HG03039 (cell line): Measurements from ENCODE around the gene NR1D1.

Experiments
- ATAC-seq: cut with Tn5 transposase; IDR thresholded peaks from one replicate; pipeline ENCODE4 v1.9.1; 2021; ENCODE audit warnings: mild to moderate bottlenecking, moderate library complexity; ENCODE audit not compliant: unreplicated experiment

NR1D1 gene

GRCh38 chr17:40076591-40076990, 23.8 kb downstream of the NR1D1 start:
- no peak for ATAC-seq

GRCh38 chr17:40075942-40076498, 24.4 kb downstream of the NR1D1 start:
- no peak for ATAC-seq

GRCh38 chr17:40075201-40075941, 25.0 kb downstream of the NR1D1 start:
- no peak for ATAC-seq

- no peak for ATAC-seq
Observed at GRCh38 chr17:40074871-40075200, 25.6 kb downstream of the NR1D1 start.

- ATAC-seq, result no peak
Observed at GRCh38 chr17:40074175-40074512, 26.2 kb downstream of the NR1D1 start.

GRCh38 chr17:40073454-40074174, 26.8 kb downstream of the NR1D1 start:
- ATAC-seq, result no peak

- no peak for ATAC-seq
Observed at GRCh38 chr17:40072735-40073346, 27.5 kb downstream of the NR1D1 start.

- no peak for ATAC-seq
Observed at GRCh38 chr17:40072040-40072734, 28.2 kb downstream of the NR1D1 start.

- ATAC-seq, result no peak
Observed at GRCh38 chr17:40071313-40072039, 28.9 kb downstream of the NR1D1 start.

GRCh38 chr17:40070709-40071312, 29.6 kb downstream of the NR1D1 start:
- no peak for ATAC-seq

GRCh38 chr17:40069751-40070708, 30.4 kb downstream of the NR1D1 start:
- ATAC-seq, result no peak

- ATAC-seq, result no peak
Observed at GRCh38 chr17:40068917-40069750, 31.3 kb downstream of the NR1D1 start.

- no peak for ATAC-seq
Observed at GRCh38 chr17:40068584-40068916, 31.8 kb downstream of the NR1D1 start.

- ATAC-seq, result no peak
Observed at GRCh38 chr17:40068129-40068581, 32.2 kb downstream of the NR1D1 start.

- ATAC-seq, result no peak
Observed at GRCh38 chr17:40067710-40068109, 32.7 kb downstream of the NR1D1 start.

GRCh38 chr17:40065769-40066510, 34.4 kb downstream of the NR1D1 start:
- no peak for ATAC-seq

- ATAC-seq, result no peak
Observed at GRCh38 chr17:40064971-40065768, 35.2 kb downstream of the NR1D1 start.
